BE2C (cell line): ENCODE data around the gene STAT5A.

Experiments used
- DNase-seq: peaks from one replicate; pipeline ENCODE4 v3.0.0-alpha.2; 2020
- H3K27me3 ChIP-seq: fragments of 250-450 bp; sonication (Bioruptor Pico); 2 replicates; pipeline ENCODE4 v1.5.1; 2020; ENCODE audit warnings: mild to moderate bottlenecking
- H3K36me3 ChIP-seq: fragments of 250-450 bp; sonication (Bioruptor Pico); 2 replicates; pipeline ENCODE4 v1.5.1; 2020; ENCODE audit warnings: mild to moderate bottlenecking
- H3K4me1 ChIP-seq: fragments of 250-450 bp; sonication (Bioruptor Pico); 2 replicates; pipeline ENCODE4 v1.5.1; 2020
- H3K4me3 ChIP-seq: 2 replicates; pipeline ENCODE4 v1.5.1; 2011; ENCODE audit warnings: low read depth, low read length
- H3K9me3 ChIP-seq: fragments of 250-450 bp; sonication (Bioruptor Pico); 2 replicates; pipeline ENCODE4 v1.5.1; 2020
- TF ChIP-seq, protein P1 (sequence below): IDR thresholded peaks from 2 replicates; pipeline ENCODE4 v1.5.1; 2012; ENCODE audit warnings: mild to moderate bottlenecking, low read depth, low read length

STAT5A gene

DNA sequence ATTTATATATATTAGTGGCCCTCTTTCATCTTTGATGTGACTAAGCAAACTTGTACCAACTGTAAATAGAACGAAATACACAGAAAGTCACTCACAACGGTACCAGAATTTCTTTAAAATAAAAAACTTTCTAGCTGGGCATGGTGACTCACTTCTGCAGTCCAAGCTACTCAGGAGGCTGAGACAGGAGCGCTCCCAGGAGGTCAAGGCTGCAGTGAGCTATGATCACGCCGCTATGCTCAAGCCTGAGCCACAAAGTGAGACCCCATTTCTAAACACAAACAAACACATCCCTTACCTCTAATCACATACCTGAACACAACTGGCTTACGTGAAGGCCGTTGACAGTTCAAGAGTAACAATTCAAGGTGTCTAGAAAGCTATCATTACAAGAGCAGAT is 41.8 kb upstream of the STAT5A start:
- TF ChIP-seq, protein P1, sequence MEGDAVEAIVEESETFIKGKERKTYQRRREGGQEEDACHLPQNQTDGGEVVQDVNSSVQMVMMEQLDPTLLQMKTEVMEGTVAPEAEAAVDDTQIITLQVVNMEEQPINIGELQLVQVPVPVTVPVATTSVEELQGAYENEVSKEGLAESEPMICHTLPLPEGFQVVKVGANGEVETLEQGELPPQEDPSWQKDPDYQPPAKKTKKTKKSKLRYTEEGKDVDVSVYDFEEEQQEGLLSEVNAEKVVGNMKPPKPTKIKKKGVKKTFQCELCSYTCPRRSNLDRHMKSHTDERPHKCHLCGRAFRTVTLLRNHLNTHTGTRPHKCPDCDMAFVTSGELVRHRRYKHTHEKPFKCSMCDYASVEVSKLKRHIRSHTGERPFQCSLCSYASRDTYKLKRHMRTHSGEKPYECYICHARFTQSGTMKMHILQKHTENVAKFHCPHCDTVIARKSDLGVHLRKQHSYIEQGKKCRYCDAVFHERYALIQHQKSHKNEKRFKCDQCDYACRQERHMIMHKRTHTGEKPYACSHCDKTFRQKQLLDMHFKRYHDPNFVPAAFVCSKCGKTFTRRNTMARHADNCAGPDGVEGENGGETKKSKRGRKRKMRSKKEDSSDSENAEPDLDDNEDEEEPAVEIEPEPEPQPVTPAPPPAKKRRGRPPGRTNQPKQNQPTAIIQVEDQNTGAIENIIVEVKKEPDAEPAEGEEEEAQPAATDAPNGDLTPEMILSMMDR = no peak
- Histone ChIP-seq H3K36me3 (no peaks in the 10 kb centered on the region; the same call in 1 of the 2 replicates), H3K9me3 (no peaks in the 10 kb centered on the region), H3K4me1 (0 out of 2 replicates have a peak, but pooled peaks cover 7% of the 10 kb centered on the region), H3K27me3 (no peaks in the 10 kb centered on the region), H3K4me3 (no peak overlapping the region)
- DNase-seq = no peak

DNA sequence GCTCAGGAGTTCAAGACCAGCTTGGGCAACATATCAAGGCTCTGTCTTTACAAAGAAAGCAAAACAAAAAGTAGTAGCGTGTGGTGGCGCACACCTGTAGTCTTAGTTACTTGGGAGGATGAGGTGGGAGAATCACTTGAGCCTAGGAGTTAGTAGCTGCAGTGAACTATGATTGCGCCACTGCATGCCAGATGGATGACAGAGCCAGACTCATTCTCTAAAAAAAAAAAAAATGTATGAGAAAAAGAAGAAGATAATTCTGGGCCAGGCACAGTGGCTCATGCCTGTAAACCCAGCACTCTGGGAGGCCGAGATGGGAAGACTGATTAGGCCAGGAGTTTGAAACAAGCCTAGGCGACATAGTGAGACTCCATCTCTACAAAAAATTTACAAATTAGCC is 40.6 kb upstream of the STAT5A start:
- no peak overlapping the region for H3K4me3 ChIP-seq
- DNase-seq = peak; percentile 23
- 0 out of 2 replicates have a peak, but pooled peaks cover 7% of the 10 kb centered on the region for H3K4me1 ChIP-seq

DNA sequence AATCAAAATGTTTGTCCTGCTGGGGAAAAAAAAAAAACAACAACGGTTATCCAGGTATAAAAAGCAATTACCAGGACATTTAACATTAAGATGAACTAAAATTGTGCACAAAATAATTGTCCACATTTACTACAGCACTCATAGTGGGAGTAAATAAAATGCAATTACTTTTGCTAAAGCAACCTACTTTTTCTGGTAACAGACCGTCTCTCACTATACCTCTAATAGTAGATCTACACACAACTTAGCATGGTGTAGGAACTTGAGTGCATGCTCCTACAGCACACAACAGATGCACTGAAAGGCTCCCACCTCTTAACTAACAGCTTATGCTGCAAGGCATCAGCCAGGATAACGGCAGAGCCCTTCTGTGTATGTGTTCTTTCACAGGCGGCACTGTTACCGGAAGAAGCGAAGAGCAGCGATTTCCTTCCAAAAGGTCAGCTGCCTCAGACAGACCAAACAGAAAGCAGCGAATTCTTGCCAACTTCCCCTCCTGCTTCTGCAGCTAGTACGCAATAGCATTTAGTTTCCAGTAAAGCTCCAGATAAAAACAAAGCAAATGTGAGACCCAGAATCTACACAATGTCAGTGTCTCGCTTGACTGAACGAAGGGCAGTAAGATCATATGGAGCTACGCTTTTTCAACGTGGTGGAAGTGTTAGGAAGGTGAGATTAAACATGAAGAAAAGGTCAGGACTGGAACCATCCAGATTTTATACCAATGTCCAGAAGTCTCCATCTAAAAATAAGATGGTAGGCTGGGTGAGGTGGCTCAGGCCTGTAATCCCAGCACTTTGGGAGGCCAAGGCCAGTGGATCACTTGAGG is 39.7 kb upstream of the STAT5A start:
- H3K27me3 ChIP-seq = no peaks in the 10 kb centered on the region
- H3K4me1 ChIP-seq = 0 out of 2 replicates have a peak, but pooled peaks cover 7% of the 10 kb centered on the region
- DNase-seq = peak; percentile 80
- TF ChIP-seq, protein P1 = no peak
- peak overlapping the region; percentile 28 for H3K4me3 ChIP-seq
- H3K36me3 ChIP-seq = no peaks in the 10 kb centered on the region; the same call in 1 of the 2 replicates
- H3K9me3 ChIP-seq = no peaks in the 10 kb centered on the region

More for the DNA sequence above, 40.6 kb upstream of the STAT5A start:
- Histone ChIP-seq H3K27me3 (no peaks in the 10 kb centered on the region), H3K9me3 (no peaks in the 10 kb centered on the region), H3K36me3 (no peaks in the 10 kb centered on the region; the same call in 1 of the 2 replicates)
- TF ChIP-seq, protein P1 = no peak

DNA sequence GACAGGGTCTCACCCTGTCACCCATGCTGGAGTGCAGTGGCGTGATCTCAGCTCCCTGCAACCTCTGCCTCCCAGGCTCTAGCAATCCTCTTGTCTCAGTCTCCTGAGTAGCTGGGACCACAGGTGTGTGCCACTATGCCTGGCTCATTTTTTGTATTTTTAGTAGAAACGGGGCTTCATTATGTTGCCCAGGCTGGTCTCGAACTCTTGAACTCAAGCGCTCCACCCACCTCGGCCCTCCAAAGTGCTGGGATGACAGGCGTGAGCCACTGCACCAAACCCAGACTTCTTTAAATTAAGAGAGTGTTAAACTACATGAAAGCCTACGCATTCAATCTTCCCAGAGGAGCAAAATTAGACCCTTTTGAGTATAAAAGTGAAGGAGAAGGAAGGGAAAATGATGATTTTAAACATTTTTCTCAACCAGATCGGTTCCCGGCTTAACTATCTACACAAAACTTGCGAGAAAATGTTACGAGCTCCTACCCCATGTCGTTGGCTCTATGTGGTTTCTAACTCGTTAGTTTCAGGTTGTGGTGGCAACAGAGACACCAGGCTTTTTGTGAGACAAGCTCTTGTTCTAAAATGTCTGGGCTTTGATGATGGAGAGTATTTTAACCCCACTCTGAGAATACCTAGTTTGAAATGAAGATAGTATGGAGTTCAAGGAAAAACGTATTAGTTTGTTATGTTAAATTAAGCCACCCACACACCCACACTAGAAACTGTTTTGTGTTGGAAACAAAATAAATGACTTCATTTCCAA is 38.4 kb upstream of the STAT5A start:
- TF ChIP-seq, protein P1 = no peak
- H3K36me3 ChIP-seq = no peaks in the 10 kb centered on the region; the same call in 1 of the 2 replicates
- H3K9me3 ChIP-seq = no peaks in the 10 kb centered on the region
- DNase-seq = no peak
- H3K27me3 ChIP-seq = no peaks in the 10 kb centered on the region
- H3K4me3 ChIP-seq = no peak overlapping the region
- 0 out of 2 replicates have a peak, but pooled peaks cover 7% of the 10 kb centered on the region for H3K4me1 ChIP-seq

DNA sequence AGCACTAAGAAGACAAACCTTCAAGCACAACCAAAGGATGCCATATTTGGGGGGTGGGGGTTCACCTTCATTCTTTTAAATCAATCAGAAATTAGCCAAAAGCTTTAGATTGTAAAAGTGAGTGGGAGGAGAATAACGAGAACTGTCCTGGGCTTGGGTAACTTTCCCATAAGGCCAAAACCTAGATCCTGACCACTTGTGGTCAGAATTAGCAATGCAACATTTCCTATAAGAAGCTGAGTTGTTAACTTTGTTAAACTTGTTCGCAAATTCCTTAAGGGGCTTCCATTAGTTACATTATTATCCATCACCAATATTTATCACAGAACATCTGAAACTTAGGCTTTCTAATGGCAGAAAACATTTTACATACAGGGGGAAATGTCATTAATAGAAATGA is 37.2 kb upstream of the STAT5A start:
- Histone ChIP-seq H3K9me3 (no peaks in the 10 kb centered on the region), H3K4me1 (peaks cover 11% of the 10 kb centered on the region; the same call in 1 of the 2 replicates), H3K27me3 (no peaks in the 10 kb centered on the region), H3K36me3 (no peaks in the 10 kb centered on the region; the same call in 1 of the 2 replicates), H3K4me3 (no peak overlapping the region)
- DNase-seq = no peak
- TF ChIP-seq, protein P1 = peak; percentile 53
